CMK (cell line): ENCODE results near the gene TUFT1.
"Not testable (repeated sequence)": the region's sequence is repeated elsewhere in the genome, so short reads cannot be mapped to it uniquely, and the experiment has no call there.

Source experiments
- DNase-seq: peaks from one replicate; pipeline ENCODE4 v3.0.0-alpha.2; 2010; ENCODE audit warnings: low read depth

The TUFT1 gene

GRCh38 chr1:151512801-151513625 lies 27.1 kb upstream of the TUFT1 start:
- no peak for DNase-seq

GRCh38 chr1:151513626-151514121 lies 26.4 kb upstream of the TUFT1 start:
- DNase-seq = no peak

- no peak for DNase-seq
Measured at GRCh38 chr1:151514366-151514765, 25.7 kb upstream of the TUFT1 start.

GRCh38 chr1:151515265-151515664 lies 24.8 kb upstream of the TUFT1 start:
- no peak for DNase-seq

- DNase-seq = no peak
Measured at GRCh38 chr1:151516031-151516511, 24.0 kb upstream of the TUFT1 start.

- DNase-seq = no peak
Measured at GRCh38 chr1:151518431-151518830, 21.7 kb upstream of the TUFT1 start.

- no peak for DNase-seq
Measured at GRCh38 chr1:151518936-151519335, 21.2 kb upstream of the TUFT1 start.

GRCh38 chr1:151519667-151520066 lies 20.4 kb upstream of the TUFT1 start:
- no peak for DNase-seq

GRCh38 chr1:151520359-151520758 lies 19.8 kb upstream of the TUFT1 start:
- no peak for DNase-seq

- not testable (repeated sequence) for DNase-seq
Measured at GRCh38 chr1:151522427-151522826, 17.7 kb upstream of the TUFT1 start.

- no peak for DNase-seq
Measured at GRCh38 chr1:151523326-151523725, 16.8 kb upstream of the TUFT1 start.

- no peak for DNase-seq
Measured at GRCh38 chr1:151524736-151525135, 15.4 kb upstream of the TUFT1 start.

- DNase-seq = no peak
Measured at GRCh38 chr1:151526735-151527525, 13.2 kb upstream of the TUFT1 start.

- DNase-seq = no peak
Measured at GRCh38 chr1:151529211-151529702, 10.9 kb upstream of the TUFT1 start.

GRCh38 chr1:151529781-151530180 lies 10.3 kb upstream of the TUFT1 start:
- no peak for DNase-seq

GRCh38 chr1:151530461-151530860 lies 9.6 kb upstream of the TUFT1 start:
- no peak for DNase-seq

GRCh38 chr1:151533870-151534269 lies 6.2 kb upstream of the TUFT1 start:
- DNase-seq = no peak

- peak; percentile 60 for DNase-seq
Measured at GRCh38 chr1:151534662-151535278, 5.3 kb upstream of the TUFT1 start.

GRCh38 chr1:151535326-151536271 lies 4.5 kb upstream of the TUFT1 start:
- no peak for DNase-seq

- no peak for DNase-seq
Measured at GRCh38 chr1:151536499-151536898, 3.6 kb upstream of the TUFT1 start.

GRCh38 chr1:151537112-151537511 lies 3.0 kb upstream of the TUFT1 start:
- no peak for DNase-seq
